GM21786 (cell line): ENCODE measurements around the gene UBE2C.

Experiments used
- ATAC-seq: cut with Tn5 transposase; IDR thresholded peaks from one replicate; pipeline ENCODE4 v1.9.1; 2021; ENCODE audit not compliant: unreplicated experiment

Gene UBE2C

GRCh38 chr20:45832619-45833018 is 20.2 kb downstream of the UBE2C start:
- ATAC-seq: no peak

- no peak for ATAC-seq
Measured at GRCh38 chr20:45833030-45833882, 20.8 kb downstream of the UBE2C start, which contains the start of gene SNX21. SNX21 (plus strand) TSS chr20:45833799; CDS start chr20:45833920, 121 bp downstream.

GRCh38 chr20:45833883-45834796 is 21.7 kb downstream of the UBE2C start:
- ATAC-seq: no peak

GRCh38 chr20:45834797-45835161 is 22.3 kb downstream of the UBE2C start:
- no peak for ATAC-seq

GRCh38 chr20:45835329-45835765 is 22.9 kb downstream of the UBE2C start:
- ATAC-seq: no peak

GRCh38 chr20:45835825-45836224 is 23.4 kb downstream of the UBE2C start:
- no peak for ATAC-seq

GRCh38 chr20:45836841-45837240 is 24.4 kb downstream of the UBE2C start:
- ATAC-seq: no peak

GRCh38 chr20:45840700-45841198 is 28.3 kb downstream of the UBE2C start:
- no peak for ATAC-seq

- no peak for ATAC-seq
Measured at GRCh38 chr20:45841407-45842129, 29.1 kb downstream of the UBE2C start.

- no peak for ATAC-seq
Measured at GRCh38 chr20:45842169-45842812, 29.8 kb downstream of the UBE2C start.

GRCh38 chr20:45843506-45843905 is 31.1 kb downstream of the UBE2C start:
- ATAC-seq: no peak

GRCh38 chr20:45845452-45845851 is 33.0 kb downstream of the UBE2C start:
- no peak for ATAC-seq

- ATAC-seq: no peak
Measured at GRCh38 chr20:45848421-45848820, 36.0 kb downstream of the UBE2C start.

- ATAC-seq: no peak
Measured at GRCh38 chr20:45848969-45849582, 36.6 kb downstream of the UBE2C start.

GRCh38 chr20:45850238-45850637 is 37.8 kb downstream of the UBE2C start:
- no peak for ATAC-seq

GRCh38 chr20:45850926-45851325 is 38.5 kb downstream of the UBE2C start:
- no peak for ATAC-seq

- no peak for ATAC-seq
Measured at GRCh38 chr20:45851501-45851900, 39.1 kb downstream of the UBE2C start.

- no peak for ATAC-seq
Measured at GRCh38 chr20:45852326-45852725, 39.9 kb downstream of the UBE2C start.

GRCh38 chr20:45853484-45853883 is 41.0 kb downstream of the UBE2C start:
- no peak for ATAC-seq
